Liver (tissue), 9 donors: ENCODE results near the gene ITPA. TPM values are rescaled to one million over a fixed set of nuclear protein-coding genes. Genes with fewer than 3 reads are reported as not detected.

Source experiments
- DNase-seq: peaks from one replicate; pipeline ENCODE4 v3.0.0-alpha.2; 2017; ENCODE audit warnings: low spot score
- H3K27ac ChIP-seq, 2 donors: one replicate each; pipeline ENCODE4 v1.7.0; 2013; ENCODE audit warnings: inconsistent platforms in 2 of 2, low read length in 2 of 2, control low read depth in 1 of 2, low read depth in 1 of 2, mild to moderate bottlenecking in 1 of 2
- H3K27me3 ChIP-seq, 4 donors: one replicate each; pipeline versions ENCODE4 v1.6.1 to v1.7.0; 2013; ENCODE audit warnings: low read length in 3 of 4, inconsistent platforms in 1 of 4, mild to moderate bottlenecking in 1 of 4, moderate library complexity in 1 of 4; ENCODE audit not compliant: control insufficient read depth in 4 of 4, insufficient read depth in 4 of 4
- H3K36me3 ChIP-seq, 4 donors: one replicate each; pipeline versions ENCODE4 v1.6.1 to v1.7.0; 2013; ENCODE audit warnings: low read length in 3 of 4, mild to moderate bottlenecking in 3 of 4, low read depth in 1 of 4, moderate library complexity in 1 of 4; ENCODE audit not compliant: control insufficient read depth in 4 of 4, insufficient read depth in 3 of 4
- H3K4me1 ChIP-seq, 4 donors: one replicate each; pipeline versions ENCODE4 v1.6.1 to v1.7.0; 2013; ENCODE audit warnings: low read length in 3 of 4, mild to moderate bottlenecking in 3 of 4, moderate library complexity in 1 of 4; ENCODE audit not compliant: control insufficient read depth in 4 of 4, insufficient read depth in 4 of 4
- H3K4me3 ChIP-seq, 3 donors: one replicate each; pipeline versions ENCODE4 v1.6.1 to v1.7.0; 2013; ENCODE audit warnings: low read length in 3 of 3, control low read depth in 1 of 3, low read depth in 1 of 3, mild to moderate bottlenecking in 1 of 3
- H3K9ac ChIP-seq, 2 donors: one replicate each; pipeline ENCODE4 v1.7.0; 2013; ENCODE audit warnings: low read length in 2 of 2, mild to moderate bottlenecking in 2 of 2, moderate library complexity in 2 of 2, control low read depth in 1 of 2, low read depth in 1 of 2
- H3K9me3 ChIP-seq, 4 donors: one replicate each; pipeline versions ENCODE4 v1.6.1 to v1.7.0; 2013; ENCODE audit warnings: low read length in 3 of 4; ENCODE audit not compliant: control insufficient read depth in 4 of 4
- EGR1 ChIP-seq, 2 donors: IDR thresholded peaks; 2 replicates each; pipeline ENCODE4 v1.6.1; 2016 to 2018; ENCODE audit warnings: antibody characterized with exemption in 2 of 2, low read depth in 2 of 2
- FOXA1 ChIP-seq: IDR thresholded peaks from 2 replicates; pipeline ENCODE4 v1.6.1; 2016; ENCODE audit warnings: antibody characterized with exemption
- FOXA2 ChIP-seq: IDR thresholded peaks from 2 replicates; pipeline ENCODE4 v1.6.1; 2016; ENCODE audit warnings: antibody characterized with exemption
- GABPA ChIP-seq, 2 donors: IDR thresholded peaks in 1 of 2; conservative IDR thresholded peaks in 1 of 2; 2 replicates each; pipeline ENCODE4 v1.6.1; 2016; ENCODE audit warnings: antibody characterized with exemption in 2 of 2, mild to moderate bottlenecking in 1 of 2, moderate library complexity in 1 of 2
- HNF4A ChIP-seq, 2 donors: conservative IDR thresholded peaks; 2 replicates each; pipeline ENCODE4 v1.6.1; 2016; ENCODE audit warnings: antibody characterized with exemption in 2 of 2, mild to moderate bottlenecking in 2 of 2
- HNF4G ChIP-seq: IDR thresholded peaks from 2 replicates; pipeline ENCODE4 v1.6.1; 2016; ENCODE audit warnings: antibody characterized with exemption
- JUND ChIP-seq, 2 donors: IDR thresholded peaks; 2 replicates each; pipeline ENCODE4 v1.6.1; 2016; ENCODE audit warnings: antibody characterized with exemption in 2 of 2
- NR2F2 ChIP-seq: IDR thresholded peaks from 2 replicates; pipeline ENCODE4 v1.6.1; 2016; ENCODE audit warnings: antibody characterized with exemption
- RAD21 ChIP-seq, 2 donors: IDR thresholded peaks; 2 replicates each; pipeline ENCODE4 v1.6.1; 2016; ENCODE audit warnings: antibody characterized with exemption in 2 of 2, mild to moderate bottlenecking in 2 of 2
- RXRA ChIP-seq, 2 donors: IDR thresholded peaks; 2 replicates each; pipeline ENCODE4 v1.6.1; 2017 to 2018; ENCODE audit warnings: antibody characterized with exemption in 2 of 2, mild to moderate bottlenecking in 1 of 2
- SP1 ChIP-seq: IDR thresholded peaks from 2 replicates; pipeline ENCODE4 v1.6.1; 2018; ENCODE audit warnings: antibody characterized with exemption, mild to moderate bottlenecking
- TAF1 ChIP-seq: conservative IDR thresholded peaks from 2 replicates; pipeline ENCODE4 v1.6.1; 2016; ENCODE audit warnings: antibody characterized with exemption, mild to moderate bottlenecking
- YY1 ChIP-seq: IDR thresholded peaks from 2 replicates; pipeline ENCODE4 v1.6.1; 2016; ENCODE audit warnings: antibody characterized with exemption, mild to moderate bottlenecking
- WGBS: extraction: QIAGEN DNeasy Blood & Tissue Kit; methylation state at CpG from one replicate; pipeline ENCODE4 v1.1.7; 2013; 5-methylcytosine and 5-hydroxymethylcytosine counted together
- polyA plus RNA-seq, 2 donors: library from polyadenylated mRNA; stranded (reverse) in 1 of 2; unstranded in 1 of 2; fragments of 200-250 nt in 1 of 2; fragments of >200 nt in 1 of 2; fragmentation: Nextera tagmentation in 1 of 2; extraction: Ambion mirVana in 1 of 2; gene quantifications; one replicate each; pipeline versions ENCODE4 v1.2.1 to v1.2.3, GENCODE V29; 2013 to 2015
- total RNA-seq, 2 donors: library from RNA; depleted of rRNA; stranded (reverse); fragments of >200 nt; gene quantifications; one replicate each; pipeline ENCODE4 v1.2.3, GENCODE V29; 2014
- TF ChIP-seq, protein P1 (sequence below): fragments of 150-350 bp; IDR thresholded peaks from 2 replicates; pipeline ENCODE4 v1.5.1; 2017; ENCODE audit warnings: improper control_type of control experiment, low read depth, low read length; ENCODE audit not compliant: missing input control
- TF ChIP-seq, protein P2 (sequence below): IDR thresholded peaks from 2 replicates; pipeline ENCODE4 v1.6.1; 2016; ENCODE audit warnings: antibody characterized with exemption, mild to moderate bottlenecking
- TF ChIP-seq, protein P3 (sequence below): IDR thresholded peaks from 2 replicates; pipeline ENCODE4 v1.6.1; 2016; ENCODE audit warnings: antibody characterized with exemption
- TF ChIP-seq, protein P4 (sequence below): IDR thresholded peaks from 2 replicates; pipeline ENCODE4 v1.6.1; 2016; ENCODE audit warnings: antibody characterized with exemption
- TF ChIP-seq, protein P5 (sequence below): IDR thresholded peaks from 2 replicates; pipeline ENCODE4 v1.6.1; 2016; ENCODE audit warnings: antibody characterized with exemption
- donor health status: healthy.
- donor health status: healthy.
- donor health status: healthy.
- donor health status: healthy.
- donor health status: healthy.

Gene ITPA
- total and polyA plus RNA-seq, 4 donors, result 14.4 to 39.8 (median 19.7) TPM

DNA sequence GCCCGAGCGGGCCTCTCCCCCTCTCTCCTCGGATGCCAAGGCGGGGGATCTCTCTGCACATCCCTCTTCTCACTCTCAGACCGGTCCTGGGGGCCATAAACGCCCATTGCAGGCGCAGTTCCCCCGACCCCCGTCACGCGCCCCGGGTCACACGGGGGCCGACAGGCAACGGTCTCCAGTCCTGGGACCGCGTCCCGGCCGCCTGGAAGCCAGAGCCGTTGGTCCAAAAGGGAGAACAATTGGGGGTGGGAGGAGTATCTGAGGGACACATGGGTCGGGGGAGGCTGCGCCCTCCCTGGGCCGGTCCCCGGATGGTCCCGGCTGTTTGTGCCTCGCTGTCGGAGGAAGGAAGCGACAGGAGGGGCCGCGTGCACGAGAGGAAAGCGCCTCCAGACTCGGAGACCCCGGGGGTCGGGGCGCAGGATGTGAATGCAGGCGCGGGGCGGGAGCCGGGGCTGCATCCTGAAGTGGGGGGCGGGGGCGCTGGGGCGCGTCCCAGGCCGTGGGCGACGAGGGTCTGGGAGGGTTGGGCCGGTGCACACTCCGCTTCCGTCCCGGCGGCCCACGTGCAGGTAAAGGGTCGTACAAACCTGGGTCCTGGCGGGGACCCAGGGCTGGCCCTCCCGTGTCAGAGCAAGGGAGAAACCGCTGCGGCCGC, 28.8 kb downstream of the ITPA start:
- Histone ChIP-seq H3K4me3 (peak overlapping the region in 2 of 3 donors; percentile 36 to 76), H3K36me3 (no peaks in the 10 kb centered on the region), H3K27me3 (peaks cover 0 to 8% (median 1%) of the 10 kb centered on the region in 4 donors), H3K9me3 (no peaks in the 10 kb centered on the region), H3K27ac (no peak overlapping the region), H3K9ac (no peak overlapping the region), H3K4me1 (peaks cover 8 to 21% (median 14%) of the 10 kb centered on the region in 4 donors)
- 8% methylated on average over 59 of the region's 59 CpGs for WGBS
- no peak for DNase-seq
- TF ChIP-seq, protein P1, sequence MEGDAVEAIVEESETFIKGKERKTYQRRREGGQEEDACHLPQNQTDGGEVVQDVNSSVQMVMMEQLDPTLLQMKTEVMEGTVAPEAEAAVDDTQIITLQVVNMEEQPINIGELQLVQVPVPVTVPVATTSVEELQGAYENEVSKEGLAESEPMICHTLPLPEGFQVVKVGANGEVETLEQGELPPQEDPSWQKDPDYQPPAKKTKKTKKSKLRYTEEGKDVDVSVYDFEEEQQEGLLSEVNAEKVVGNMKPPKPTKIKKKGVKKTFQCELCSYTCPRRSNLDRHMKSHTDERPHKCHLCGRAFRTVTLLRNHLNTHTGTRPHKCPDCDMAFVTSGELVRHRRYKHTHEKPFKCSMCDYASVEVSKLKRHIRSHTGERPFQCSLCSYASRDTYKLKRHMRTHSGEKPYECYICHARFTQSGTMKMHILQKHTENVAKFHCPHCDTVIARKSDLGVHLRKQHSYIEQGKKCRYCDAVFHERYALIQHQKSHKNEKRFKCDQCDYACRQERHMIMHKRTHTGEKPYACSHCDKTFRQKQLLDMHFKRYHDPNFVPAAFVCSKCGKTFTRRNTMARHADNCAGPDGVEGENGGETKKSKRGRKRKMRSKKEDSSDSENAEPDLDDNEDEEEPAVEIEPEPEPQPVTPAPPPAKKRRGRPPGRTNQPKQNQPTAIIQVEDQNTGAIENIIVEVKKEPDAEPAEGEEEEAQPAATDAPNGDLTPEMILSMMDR, result no peak
- TF ChIP-seq HNF4A (conservative IDR thresholded peaks at IDR 0.05), result no peak
- TF ChIP-seq JUND (IDR thresholded peaks at IDR 0.05), result no peak
- no peak for TF ChIP-seq FOXA2
- TF ChIP-seq, protein P2, sequence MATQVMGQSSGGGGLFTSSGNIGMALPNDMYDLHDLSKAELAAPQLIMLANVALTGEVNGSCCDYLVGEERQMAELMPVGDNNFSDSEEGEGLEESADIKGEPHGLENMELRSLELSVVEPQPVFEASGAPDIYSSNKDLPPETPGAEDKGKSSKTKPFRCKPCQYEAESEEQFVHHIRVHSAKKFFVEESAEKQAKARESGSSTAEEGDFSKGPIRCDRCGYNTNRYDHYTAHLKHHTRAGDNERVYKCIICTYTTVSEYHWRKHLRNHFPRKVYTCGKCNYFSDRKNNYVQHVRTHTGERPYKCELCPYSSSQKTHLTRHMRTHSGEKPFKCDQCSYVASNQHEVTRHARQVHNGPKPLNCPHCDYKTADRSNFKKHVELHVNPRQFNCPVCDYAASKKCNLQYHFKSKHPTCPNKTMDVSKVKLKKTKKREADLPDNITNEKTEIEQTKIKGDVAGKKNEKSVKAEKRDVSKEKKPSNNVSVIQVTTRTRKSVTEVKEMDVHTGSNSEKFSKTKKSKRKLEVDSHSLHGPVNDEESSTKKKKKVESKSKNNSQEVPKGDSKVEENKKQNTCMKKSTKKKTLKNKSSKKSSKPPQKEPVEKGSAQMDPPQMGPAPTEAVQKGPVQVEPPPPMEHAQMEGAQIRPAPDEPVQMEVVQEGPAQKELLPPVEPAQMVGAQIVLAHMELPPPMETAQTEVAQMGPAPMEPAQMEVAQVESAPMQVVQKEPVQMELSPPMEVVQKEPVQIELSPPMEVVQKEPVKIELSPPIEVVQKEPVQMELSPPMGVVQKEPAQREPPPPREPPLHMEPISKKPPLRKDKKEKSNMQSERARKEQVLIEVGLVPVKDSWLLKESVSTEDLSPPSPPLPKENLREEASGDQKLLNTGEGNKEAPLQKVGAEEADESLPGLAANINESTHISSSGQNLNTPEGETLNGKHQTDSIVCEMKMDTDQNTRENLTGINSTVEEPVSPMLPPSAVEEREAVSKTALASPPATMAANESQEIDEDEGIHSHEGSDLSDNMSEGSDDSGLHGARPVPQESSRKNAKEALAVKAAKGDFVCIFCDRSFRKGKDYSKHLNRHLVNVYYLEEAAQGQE, result no peak
- no peak for TF ChIP-seq GABPA (IDR thresholded peaks at IDR 0.05 in 1 of 2, conservative IDR thresholded peaks at IDR 0.05 in 1 of 2)
- TF ChIP-seq, protein P3, sequence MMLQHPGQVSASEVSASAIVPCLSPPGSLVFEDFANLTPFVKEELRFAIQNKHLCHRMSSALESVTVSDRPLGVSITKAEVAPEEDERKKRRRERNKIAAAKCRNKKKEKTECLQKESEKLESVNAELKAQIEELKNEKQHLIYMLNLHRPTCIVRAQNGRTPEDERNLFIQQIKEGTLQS, result no peak
- no peak for TF ChIP-seq HNF4G
- TF ChIP-seq, protein P4, sequence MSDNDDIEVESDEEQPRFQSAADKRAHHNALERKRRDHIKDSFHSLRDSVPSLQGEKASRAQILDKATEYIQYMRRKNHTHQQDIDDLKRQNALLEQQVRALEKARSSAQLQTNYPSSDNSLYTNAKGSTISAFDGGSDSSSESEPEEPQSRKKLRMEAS, result no peak
- no peak for TF ChIP-seq EGR1 (IDR thresholded peaks at IDR 0.05; ENCODE audit: low read depth in 2 of 2)
- TF ChIP-seq FOXA1, result no peak
- TF ChIP-seq RAD21 (IDR thresholded peaks at IDR 0.05), result no peak
- no peak for TF ChIP-seq TAF1
- TF ChIP-seq NR2F2, result no peak
- TF ChIP-seq, protein P5, sequence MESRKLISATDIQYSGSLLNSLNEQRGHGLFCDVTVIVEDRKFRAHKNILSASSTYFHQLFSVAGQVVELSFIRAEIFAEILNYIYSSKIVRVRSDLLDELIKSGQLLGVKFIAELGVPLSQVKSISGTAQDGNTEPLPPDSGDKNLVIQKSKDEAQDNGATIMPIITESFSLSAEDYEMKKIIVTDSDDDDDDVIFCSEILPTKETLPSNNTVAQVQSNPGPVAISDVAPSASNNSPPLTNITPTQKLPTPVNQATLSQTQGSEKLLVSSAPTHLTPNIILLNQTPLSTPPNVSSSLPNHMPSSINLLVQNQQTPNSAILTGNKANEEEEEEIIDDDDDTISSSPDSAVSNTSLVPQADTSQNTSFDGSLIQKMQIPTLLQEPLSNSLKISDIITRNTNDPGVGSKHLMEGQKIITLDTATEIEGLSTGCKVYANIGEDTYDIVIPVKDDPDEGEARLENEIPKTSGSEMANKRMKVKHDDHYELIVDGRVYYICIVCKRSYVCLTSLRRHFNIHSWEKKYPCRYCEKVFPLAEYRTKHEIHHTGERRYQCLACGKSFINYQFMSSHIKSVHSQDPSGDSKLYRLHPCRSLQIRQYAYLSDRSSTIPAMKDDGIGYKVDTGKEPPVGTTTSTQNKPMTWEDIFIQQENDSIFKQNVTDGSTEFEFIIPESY, result no peak
- no peak for TF ChIP-seq YY1
- no peak for TF ChIP-seq RXRA (IDR thresholded peaks at IDR 0.05)
- TF ChIP-seq SP1, result no peak
